ENCODE results near the gene FADD. TPM values are rescaled to one million over a fixed set of nuclear protein-coding genes. Genes with fewer than 3 reads are reported as not detected.
A peak's percentile ranks its signal among the peaks of the same experiment; 100 is the strongest.
"Not testable (repeated sequence)": the region's sequence is repeated elsewhere in the genome, so short reads cannot be mapped to it uniquely, and the experiment has no call there.

The FADD gene
- total RNA-seq, 1 donor from 2014 or later: 21.3 TPM

DNA sequence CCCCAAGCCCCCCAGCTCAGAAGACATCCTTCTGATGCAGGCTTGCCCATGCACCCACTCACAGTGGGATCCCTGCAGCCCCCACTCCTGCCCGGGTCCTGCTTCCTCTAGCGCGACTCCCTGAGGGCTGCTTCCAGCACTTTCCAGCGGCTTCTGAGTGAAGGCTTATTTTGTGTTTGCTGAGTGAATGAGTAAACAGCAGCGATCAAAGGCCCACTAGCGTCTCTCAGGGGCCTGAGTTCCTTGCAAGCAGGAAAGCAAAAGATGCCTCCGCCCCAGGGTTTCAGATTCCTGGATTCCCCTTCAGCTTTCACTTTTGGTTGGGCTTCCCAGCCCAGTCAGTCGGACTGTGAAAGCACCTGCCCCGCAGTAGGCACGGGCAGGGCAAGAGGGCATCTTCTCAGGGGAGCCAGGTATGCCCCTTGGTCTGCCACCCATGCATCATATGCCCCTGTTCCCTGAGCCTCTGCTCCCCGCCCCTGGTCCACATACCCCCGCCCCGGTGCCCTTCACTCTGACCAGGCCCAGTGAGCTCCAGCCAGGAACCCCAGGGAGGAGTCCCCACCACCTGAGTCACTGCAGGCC lies 9.2 kb downstream of the FADD start:
- Histone ChIP-seq H3K27ac (no peak overlapping the region), H3K4me3 (peak overlapping the region; percentile 25), H3K9me3 (no peaks in the 10 kb centered on the region), H3K27me3 (no peaks in the 10 kb centered on the region), H3K4me1 (no peaks in the 10 kb centered on the region), H3K36me3 (peaks cover 22% of the 10 kb centered on the region)
- no peak for DNase-seq
- intact Hi-C loops (cut with DNase I): no loop called here
- TF ChIP-seq, protein P1, sequence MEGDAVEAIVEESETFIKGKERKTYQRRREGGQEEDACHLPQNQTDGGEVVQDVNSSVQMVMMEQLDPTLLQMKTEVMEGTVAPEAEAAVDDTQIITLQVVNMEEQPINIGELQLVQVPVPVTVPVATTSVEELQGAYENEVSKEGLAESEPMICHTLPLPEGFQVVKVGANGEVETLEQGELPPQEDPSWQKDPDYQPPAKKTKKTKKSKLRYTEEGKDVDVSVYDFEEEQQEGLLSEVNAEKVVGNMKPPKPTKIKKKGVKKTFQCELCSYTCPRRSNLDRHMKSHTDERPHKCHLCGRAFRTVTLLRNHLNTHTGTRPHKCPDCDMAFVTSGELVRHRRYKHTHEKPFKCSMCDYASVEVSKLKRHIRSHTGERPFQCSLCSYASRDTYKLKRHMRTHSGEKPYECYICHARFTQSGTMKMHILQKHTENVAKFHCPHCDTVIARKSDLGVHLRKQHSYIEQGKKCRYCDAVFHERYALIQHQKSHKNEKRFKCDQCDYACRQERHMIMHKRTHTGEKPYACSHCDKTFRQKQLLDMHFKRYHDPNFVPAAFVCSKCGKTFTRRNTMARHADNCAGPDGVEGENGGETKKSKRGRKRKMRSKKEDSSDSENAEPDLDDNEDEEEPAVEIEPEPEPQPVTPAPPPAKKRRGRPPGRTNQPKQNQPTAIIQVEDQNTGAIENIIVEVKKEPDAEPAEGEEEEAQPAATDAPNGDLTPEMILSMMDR (IDR thresholded peaks at IDR 0.05): no peak
- peak; percentile 78 for ATAC-seq

DNA sequence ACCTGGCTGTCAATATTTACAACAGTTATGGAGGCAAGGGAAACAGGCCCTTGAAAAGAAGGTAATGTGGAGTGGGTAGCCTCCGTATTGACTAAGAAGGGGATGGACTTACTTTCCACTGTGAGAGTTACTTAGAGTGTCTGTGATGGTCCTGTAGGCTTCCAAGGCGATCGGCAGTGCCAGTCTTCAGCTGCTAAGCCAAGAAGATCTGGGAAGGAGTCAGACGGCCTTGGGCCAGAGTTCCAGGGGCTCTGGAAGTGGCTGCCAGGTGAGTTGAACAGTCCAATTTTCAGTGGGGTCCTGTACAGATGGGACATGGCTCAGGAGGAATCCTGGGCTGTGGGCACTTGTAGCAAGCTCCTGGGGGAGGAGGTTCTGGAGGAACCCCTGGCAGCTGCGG lies 14.3 kb downstream of the FADD start:
- intact Hi-C loops (cut with DNase I); H3K36me3 ChIP-seq; H3K4me3 ChIP-seq; H3K27me3 ChIP-seq; ATAC-seq; H3K9me3 ChIP-seq; H3K4me1 ChIP-seq; DNase-seq; H3K27ac ChIP-seq: not testable (repeated sequence)

DNA sequence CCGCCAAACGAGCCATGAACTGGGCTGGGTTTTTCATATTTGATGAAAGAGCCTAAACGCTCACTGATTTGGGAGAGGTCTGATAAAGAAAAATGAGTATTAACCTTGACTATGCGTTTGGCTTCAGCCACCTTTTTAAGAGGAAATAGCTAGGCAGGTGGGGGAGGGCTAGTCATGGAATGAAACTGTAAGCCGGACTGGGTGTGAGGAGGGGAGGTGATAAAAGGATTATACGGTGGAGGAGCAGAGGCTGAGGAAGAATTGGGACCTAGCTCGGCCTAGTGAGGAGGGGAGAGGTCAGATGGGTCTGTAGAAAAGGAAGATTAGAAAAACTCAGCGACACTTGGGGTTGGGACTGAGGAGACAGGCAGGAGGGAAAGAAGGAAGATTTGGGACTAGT lies 15.0 kb downstream of the FADD start:
- intact Hi-C loops (cut with DNase I); H3K36me3 ChIP-seq; ATAC-seq; DNase-seq; H3K4me1 ChIP-seq; H3K9me3 ChIP-seq; H3K27ac ChIP-seq; H3K4me3 ChIP-seq; H3K27me3 ChIP-seq: not testable (repeated sequence)

DNA sequence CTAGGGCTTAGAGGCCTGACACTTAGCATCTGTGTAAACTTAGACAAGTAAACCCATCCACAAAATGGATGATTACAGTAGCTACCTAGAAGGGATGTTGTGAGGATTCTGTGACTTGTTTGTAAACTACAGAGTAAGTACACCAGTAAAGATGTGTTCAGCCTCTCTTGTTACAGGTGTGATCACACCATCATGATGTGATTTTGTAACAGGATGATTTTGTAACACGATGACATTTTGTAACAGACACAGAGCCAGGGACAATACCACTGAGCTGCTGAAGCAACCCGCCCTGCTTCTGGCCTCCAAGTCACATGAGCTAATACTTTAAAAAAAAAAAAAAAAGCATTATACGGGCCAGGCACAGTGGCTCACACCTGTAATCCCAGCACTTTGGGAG lies 17.0 kb downstream of the FADD start:
- no peaks in the 10 kb centered on the region for H3K9me3 ChIP-seq
- H3K27me3 ChIP-seq: no peaks in the 10 kb centered on the region
- H3K27ac ChIP-seq: no peak overlapping the region
- TF ChIP-seq, protein P1 (IDR thresholded peaks at IDR 0.05): no peak
- H3K4me3 ChIP-seq: no peak overlapping the region
- no peak for DNase-seq
- ATAC-seq: no peak
- no peaks in the 10 kb centered on the region for H3K4me1 ChIP-seq
- intact Hi-C loops (cut with DNase I): no loop called here
- no peaks in the 10 kb centered on the region for H3K36me3 ChIP-seq

DNA sequence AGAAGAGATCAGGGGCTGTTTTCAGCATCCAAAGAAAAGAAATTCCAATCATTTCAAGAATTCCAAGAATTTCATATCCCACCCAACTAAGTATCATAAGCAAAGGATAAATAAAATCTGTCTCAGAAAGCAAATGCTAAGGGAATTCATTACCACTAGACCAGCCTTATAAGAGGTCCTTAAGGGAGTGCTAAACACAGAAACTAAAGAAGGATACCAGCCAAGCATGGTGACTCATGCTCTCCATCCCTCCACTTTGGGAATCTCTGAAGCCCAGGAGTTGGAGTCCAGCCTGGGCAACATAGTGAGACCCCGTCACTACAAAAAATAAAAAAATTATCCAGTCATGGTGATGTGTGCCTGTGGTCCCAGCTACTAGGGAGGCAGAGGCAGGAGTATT lies 17.8 kb downstream of the FADD start:
- Histone ChIP-seq H3K9me3 (no peaks in the 10 kb centered on the region), H3K36me3 (no peaks in the 10 kb centered on the region), H3K27ac (no peak overlapping the region), H3K27me3 (no peaks in the 10 kb centered on the region), H3K4me1 (no peaks in the 10 kb centered on the region), H3K4me3 (no peak overlapping the region)
- ATAC-seq (no peak), DNase-seq (no peak)
- TF ChIP-seq, protein P1 (IDR thresholded peaks at IDR 0.05): no peak
- intact Hi-C loops (cut with DNase I): no loop called here

DNA sequence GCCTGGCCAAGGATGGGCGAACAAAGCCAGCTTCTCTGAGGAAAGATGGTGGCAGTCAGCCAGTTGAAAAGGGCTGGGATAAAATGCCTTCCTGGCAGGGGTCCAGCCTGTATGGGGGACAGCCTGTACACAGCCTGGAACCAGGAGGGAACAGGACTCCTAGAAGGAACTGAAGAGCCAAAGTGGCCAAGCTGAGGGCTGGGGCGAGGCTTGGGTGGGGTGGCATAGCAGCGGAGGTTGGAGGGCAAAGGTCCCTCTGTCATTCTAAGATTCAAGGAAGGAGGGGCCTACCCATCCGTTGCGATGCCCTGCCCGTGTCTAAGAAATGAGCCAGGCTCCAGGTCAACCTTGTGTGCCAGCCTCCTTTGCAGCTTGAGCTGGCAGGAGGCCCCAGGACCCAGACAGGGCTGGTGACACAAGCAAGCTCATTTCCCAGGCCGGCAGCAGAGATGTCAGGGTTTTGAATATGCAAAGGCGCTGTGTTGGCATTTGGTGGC lies 22.6 kb downstream of the FADD start:
- H3K4me1 ChIP-seq: no peaks in the 10 kb centered on the region
- no peaks in the 10 kb centered on the region for H3K36me3 ChIP-seq
- H3K9me3 ChIP-seq: no peaks in the 10 kb centered on the region
- no peaks in the 10 kb centered on the region for H3K27me3 ChIP-seq
- intact Hi-C loops (cut with DNase I): no loop called here
- DNase-seq (no peak), ATAC-seq (peak; percentile 46)
- no peak overlapping the region for H3K4me3 ChIP-seq
- TF ChIP-seq, protein P1 (IDR thresholded peaks at IDR 0.05): no peak
- no peak overlapping the region for H3K27ac ChIP-seq

DNA sequence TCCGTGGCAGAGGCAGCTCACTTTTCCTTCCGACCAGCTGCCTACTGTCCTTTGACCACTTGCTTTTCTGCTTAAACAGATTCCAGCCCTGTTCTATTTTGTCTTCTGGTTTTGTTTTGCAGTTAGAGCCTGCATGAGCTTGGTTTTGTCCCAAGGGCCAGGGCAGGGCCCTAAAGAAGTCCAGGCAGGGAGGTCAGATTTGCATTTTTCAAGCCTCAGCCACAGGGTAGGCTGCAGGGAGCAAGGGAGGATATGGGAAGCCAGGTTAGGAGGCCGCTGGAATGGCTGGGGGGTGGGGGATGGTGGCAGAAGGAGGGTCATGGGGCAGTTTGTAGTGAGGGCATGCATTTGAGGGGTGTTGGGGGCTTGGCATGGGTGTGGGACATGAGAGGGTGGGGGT lies 23.1 kb downstream of the FADD start:
- no peak overlapping the region for H3K27ac ChIP-seq
- H3K27me3 ChIP-seq: no peaks in the 10 kb centered on the region
- intact Hi-C loops (cut with DNase I): no loop called here
- ATAC-seq (no peak), DNase-seq (no peak)
- H3K4me1 ChIP-seq: no peaks in the 10 kb centered on the region
- no peaks in the 10 kb centered on the region for H3K9me3 ChIP-seq
- TF ChIP-seq, protein P1 (IDR thresholded peaks at IDR 0.05): no peak
- no peaks in the 10 kb centered on the region for H3K36me3 ChIP-seq
- no peak overlapping the region for H3K4me3 ChIP-seq

Data from upper lobe of right lung (tissue), 1 donor.